HepG2 (cell line): ENCODE data around the gene NOXO1. TPM values are rescaled to one million over a fixed set of nuclear protein-coding genes. Genes with fewer than 3 reads are reported as not detected.

Source experiments
- CEBPZ ChIP-seq: IDR thresholded peaks from 2 replicates; pipeline ENCODE4 v1.6.1; 2012; ENCODE audit warnings: low read length, improper control_type of control experiment
- E2F5 ChIP-seq: sonication (generic); formaldehyde crosslinking; conservative IDR thresholded peaks from 2 replicates; pipeline ENCODE4 v1.4.0; 2020; ENCODE audit warnings: missing genetic modification reagents
- GATAD1 ChIP-seq: IDR thresholded peaks from 2 replicates; pipeline ENCODE4 v1.6.1; 2016; ENCODE audit warnings: missing genetic modification reagents, missing compliant biosample characterization
- HBP1 ChIP-seq: IDR thresholded peaks from 2 replicates; pipeline ENCODE4 v1.6.1; 2016; ENCODE audit warnings: low read depth, control low read depth
- HDAC1 ChIP-seq: sonication (generic); formaldehyde crosslinking; IDR thresholded peaks from 2 replicates; pipeline ENCODE4 v1.5.1; 2020; ENCODE audit warnings: mild to moderate bottlenecking, missing genetic modification reagents
- IRF1 ChIP-seq: sonication (generic); formaldehyde crosslinking; IDR thresholded peaks from 2 replicates; pipeline ENCODE4 v1.4.0; 2020; ENCODE audit warnings: low read depth, mild to moderate bottlenecking, missing genetic modification reagents
- MED13 ChIP-seq: sonication (generic); formaldehyde crosslinking; IDR thresholded peaks from 2 replicates; pipeline ENCODE4 v1.5.0; 2020; ENCODE audit warnings: missing genetic modification reagents
- NCOA5 ChIP-seq: sonication (generic); formaldehyde crosslinking; IDR thresholded peaks from 2 replicates; pipeline ENCODE4 v1.4.0; 2020; ENCODE audit warnings: missing genetic modification reagents
- NR2F2 ChIP-seq: IDR thresholded peaks from 2 replicates; pipeline ENCODE4 v1.6.1; 2012; ENCODE audit warnings: low read depth, inconsistent platforms, borderline replicate concordance
- PAF1 ChIP-seq: IDR thresholded peaks from 2 replicates; pipeline ENCODE4 v1.6.1; 2016; ENCODE audit warnings: missing genetic modification reagents, missing compliant biosample characterization
- PAXIP1 ChIP-seq: sonication (generic); formaldehyde crosslinking; conservative IDR thresholded peaks from 2 replicates; pipeline ENCODE4 v1.4.0; 2020; ENCODE audit warnings: mild to moderate bottlenecking, missing genetic modification reagents, moderate library complexity
- SP4 ChIP-seq: sonication (generic); formaldehyde crosslinking; IDR thresholded peaks from 2 replicates; pipeline ENCODE4 v1.8.1; 2023; ENCODE audit warnings: mild to moderate bottlenecking, missing genetic modification reagents
- TBX2 ChIP-seq: sonication (generic); formaldehyde crosslinking; IDR thresholded peaks from 2 replicates; pipeline ENCODE4 v1.5.0; 2020; ENCODE audit warnings: missing genetic modification reagents, mild to moderate bottlenecking, borderline replicate concordance
- YEATS4 ChIP-seq: sonication (generic); formaldehyde crosslinking; IDR thresholded peaks from 2 replicates; pipeline ENCODE4 v1.4.0; 2020; ENCODE audit warnings: missing genetic modification reagents, borderline replicate concordance
- ZIK1 ChIP-seq: sonication (generic); formaldehyde crosslinking; IDR thresholded peaks from 2 replicates; pipeline ENCODE4 v1.5.0; 2020; ENCODE audit warnings: mild to moderate bottlenecking, low read depth, missing genetic modification reagents, borderline replicate concordance
- ZNF20 ChIP-seq: sonication (generic); formaldehyde crosslinking; IDR thresholded peaks from 2 replicates; pipeline ENCODE4 v1.4.0; 2020; ENCODE audit warnings: mild to moderate bottlenecking, moderate library complexity, missing genetic modification reagents
- ZNF235 ChIP-seq: sonication (generic); formaldehyde crosslinking; IDR thresholded peaks from 2 replicates; pipeline ENCODE4 v1.8.1; 2023; ENCODE audit warnings: mild to moderate bottlenecking, missing genetic modification reagents, borderline replicate concordance
- ZNF343 ChIP-seq: sonication (generic); formaldehyde crosslinking; IDR thresholded peaks from 2 replicates; pipeline ENCODE4 v1.4.0; 2020; ENCODE audit warnings: mild to moderate bottlenecking, missing genetic modification reagents
- ZNF484 ChIP-seq: sonication (generic); formaldehyde crosslinking; IDR thresholded peaks from 2 replicates; pipeline ENCODE4 v1.5.1; 2020; ENCODE audit warnings: mild to moderate bottlenecking, low read depth, missing genetic modification reagents, borderline replicate concordance
- ZNF772 ChIP-seq: sonication (generic); formaldehyde crosslinking; IDR thresholded peaks from 2 replicates; pipeline ENCODE4 v1.5.0; 2020; ENCODE audit warnings: mild to moderate bottlenecking, missing genetic modification reagents
- ZZZ3 ChIP-seq: sonication (generic); formaldehyde crosslinking; IDR thresholded peaks from 2 replicates; pipeline ENCODE4 v1.4.0; 2020; ENCODE audit warnings: missing genetic modification reagents, mild to moderate bottlenecking, borderline replicate concordance
- polyA plus RNA-seq, 8 experiments: library from polyadenylated mRNA; depleted of rRNA in 3 of 8; stranded (reverse) in 7 of 8; unstranded in 1 of 8; fragments of >200 nt; fragmentation: Illumina TruSeq in 4 of 8; extraction: Trizol in 4 of 8; gene quantifications; 2 replicates each; pipeline versions ENCODE4 v1.2.1 to v1.2.3, GENCODE V29; 2011 to 2016; ENCODE audit warnings: low read depth in 4 of 8, missing spikeins in 1 of 8, mixed read lengths in 1 of 8; ENCODE audit not compliant: insufficient read depth in 1 of 8
- total RNA-seq, 5 experiments: library from RNA; depleted of rRNA; stranded (reverse); fragments of >200 nt; fragmentation: Illumina TruSeq; extraction: Trizol; gene quantifications; 2 replicates each; pipeline ENCODE4 v1.2.3, GENCODE V29; 2016; ENCODE audit warnings: low read depth in 1 of 5

The NOXO1 gene
- total and polyA plus RNA-seq, 2 of the 13 experiments (the other 11 are each of a cell fraction or from before 2014, with no cell fraction given): 0.69 to 1.4 TPM

- TF ChIP-seq TBX2: no peak
- no peak for TF ChIP-seq NR2F2
- 0 out of 2 replicates have a peak, but pooled peaks have one; percentile 35 for TF ChIP-seq GATAD1 (CRISPR knock-in tag)
- no peak for TF ChIP-seq ZNF484 (CRISPR knock-in tag)
- no peak for TF ChIP-seq SP4 (CRISPR knock-in tag)
- no peak for TF ChIP-seq ZZZ3 (CRISPR knock-in tag)
- TF ChIP-seq ZIK1 (CRISPR knock-in tag): no peak
- TF ChIP-seq CEBPZ: no peak
- TF ChIP-seq E2F5 (CRISPR knock-in tag): no peak
- TF ChIP-seq PAF1 (CRISPR knock-in tag): no peak
- TF ChIP-seq HDAC1: peak; percentile 62; the same call in 1 of the 2 replicates
- TF ChIP-seq IRF1 (CRISPR knock-in tag): no peak
- TF ChIP-seq ZNF343: no peak
- TF ChIP-seq ZNF20 (CRISPR knock-in tag): no peak
- no peak for TF ChIP-seq YEATS4
- TF ChIP-seq MED13 (CRISPR knock-in tag): no peak
- TF ChIP-seq ZNF772: no peak
- TF ChIP-seq ZNF235 (CRISPR knock-in tag): no peak
- 0 out of 2 replicates have a peak, but pooled peaks have one; percentile 28 for TF ChIP-seq NCOA5 (CRISPR knock-in tag)
- no peak for TF ChIP-seq HBP1 (CRISPR knock-in tag)
- peak; percentile 29 for TF ChIP-seq PAXIP1 (CRISPR knock-in tag)
Observed at GRCh38 chr16:2016407-2016922, 35.2 kb upstream of the NOXO1 start (continued).
